Medulla oblongata (tissue), 1 donor: ENCODE measurements around the gene TRH.

ENCODE experiments used
- DNase-seq: peaks from one replicate; pipeline ENCODE4 v3.0.0-alpha.2; 2015; ENCODE audit errors: extremely low spot score

TRH gene

GRCh38 chr3:129974564-129974832, at the start of gene TRH:
TRH (plus strand) TSS chr3:129974720; CDS start chr3:129975817, 1,097 bp downstream.
- no peak for DNase-seq

GRCh38 chr3:129927072-129927471, 47.4 kb upstream of the TRH start:
- DNase-seq = no peak

GRCh38 chr3:129929383-129929782, 45.1 kb upstream of the TRH start:
- DNase-seq = no peak

GRCh38 chr3:129933471-129933870, 41.0 kb upstream of the TRH start:
- DNase-seq = no peak

- DNase-seq = peak; percentile 60
Measured at GRCh38 chr3:129934234-129935123, 40.0 kb upstream of the TRH start.

- peak; percentile 89 for DNase-seq
Measured at GRCh38 chr3:129936757-129937156, 37.8 kb upstream of the TRH start.

- no peak for DNase-seq
Measured at GRCh38 chr3:129937717-129938116, 36.8 kb upstream of the TRH start.

GRCh38 chr3:129938140-129938930, 36.2 kb upstream of the TRH start:
- DNase-seq = no peak

GRCh38 chr3:129940086-129940485, 34.4 kb upstream of the TRH start:
- DNase-seq = no peak

GRCh38 chr3:129942296-129942695, 32.2 kb upstream of the TRH start:
- DNase-seq = peak; percentile 87

- no peak for DNase-seq
Measured at GRCh38 chr3:129943020-129943419, 31.5 kb upstream of the TRH start.

GRCh38 chr3:129944709-129945108, 29.8 kb upstream of the TRH start:
- DNase-seq = no peak

- peak; percentile 15 for DNase-seq
Measured at GRCh38 chr3:129947538-129948240, 26.8 kb upstream of the TRH start.

GRCh38 chr3:129950318-129951046, 24.0 kb upstream of the TRH start:
- peak; percentile 39 for DNase-seq

- no peak for DNase-seq
Measured at GRCh38 chr3:129952556-129953355, 21.8 kb upstream of the TRH start.

GRCh38 chr3:129953621-129954020, 20.9 kb upstream of the TRH start:
- no peak for DNase-seq

- DNase-seq = no peak
Measured at GRCh38 chr3:129954514-129954913, 20.0 kb upstream of the TRH start.

GRCh38 chr3:129956936-129957335, 17.6 kb upstream of the TRH start:
- no peak for DNase-seq

GRCh38 chr3:129958755-129959154, 15.8 kb upstream of the TRH start:
- no peak for DNase-seq

- DNase-seq = no peak
Measured at GRCh38 chr3:129961141-129961541, 13.4 kb upstream of the TRH start.

- no peak for DNase-seq
Measured at GRCh38 chr3:129962600-129962999, 11.9 kb upstream of the TRH start.
